WERI-Rb-1 (cell line): Measurements from ENCODE around the gene ATG13.
A peak's percentile ranks its signal among the peaks of the same experiment; 100 is the strongest.

ENCODE experiments used
- DNase-seq: peaks from one replicate; pipeline ENCODE4 v3.0.0-alpha.2; 2020
- H3K27ac ChIP-seq: fragments of 250-450 bp; sonication (Bioruptor Pico); 2 replicates; pipeline ENCODE4 v1.5.1; 2020; ENCODE audit warnings: mild to moderate bottlenecking, moderate library complexity
- H3K27me3 ChIP-seq: fragments of 250-450 bp; sonication (Bioruptor Pico); 2 replicates; pipeline ENCODE4 v1.5.1; 2021; ENCODE audit warnings: mild to moderate bottlenecking, low read depth, moderate library complexity; ENCODE audit not compliant: insufficient read depth, severe bottlenecking
- H3K36me3 ChIP-seq: fragments of 250-450 bp; sonication (Bioruptor Pico); 2 replicates; pipeline ENCODE4 v1.5.1; 2020; ENCODE audit warnings: mild to moderate bottlenecking, moderate library complexity
- H3K4me3 ChIP-seq: 2 replicates; pipeline ENCODE4 v1.5.1; 2011; ENCODE audit warnings: low read depth, mild to moderate bottlenecking, control low read depth, low read length
- H3K9me3 ChIP-seq: fragments of 250-450 bp; sonication (Bioruptor Pico); 2 replicates; pipeline ENCODE4 v1.5.1; 2021; ENCODE audit warnings: mild to moderate bottlenecking, moderate library complexity; ENCODE audit not compliant: severe bottlenecking
- CTCF ChIP-seq: IDR thresholded peaks from 2 replicates; pipeline ENCODE4 v1.5.1; 2011; ENCODE audit warnings: low read depth, mild to moderate bottlenecking, control low read depth, inconsistent platforms, low read length

Gene ATG13

GRCh38 chr11:46684367-46684766 is 67.0 kb downstream of the ATG13 start:
- Histone ChIP-seq H3K36me3 (peaks cover 22% of the 10 kb centered on the region), H3K27me3 (no peaks in the 10 kb centered on the region), H3K9me3 (no peaks in the 10 kb centered on the region), H3K4me3 (no peak overlapping the region), H3K27ac (no peak overlapping the region)
- no peak for DNase-seq
- TF ChIP-seq CTCF, result no peak

- Histone ChIP-seq H3K27me3 (no peaks in the 10 kb centered on the region), H3K36me3 (peaks cover 19% of the 10 kb centered on the region), H3K27ac (no peak overlapping the region), H3K9me3 (no peaks in the 10 kb centered on the region), H3K4me3 (no peak overlapping the region)
- DNase-seq, result no peak
- TF ChIP-seq CTCF, result no peak
Measured at GRCh38 chr11:46686886-46687795, 69.8 kb downstream of the ATG13 start.

- H3K36me3 ChIP-seq, result peaks cover 30% of the 10 kb centered on the region
- no peak for DNase-seq
- no peaks in the 10 kb centered on the region for H3K27me3 ChIP-seq
- no peak overlapping the region for H3K4me3 ChIP-seq
- no peak overlapping the region for H3K27ac ChIP-seq
- TF ChIP-seq CTCF, result no peak
- no peaks in the 10 kb centered on the region for H3K9me3 ChIP-seq
Measured at GRCh38 chr11:46690702-46691101, 73.3 kb downstream of the ATG13 start.

- DNase-seq, result no peak
- Histone ChIP-seq H3K9me3 (no peaks in the 10 kb centered on the region), H3K27me3 (no peaks in the 10 kb centered on the region), H3K4me3 (no peak overlapping the region), H3K27ac (peak overlapping the region; percentile 38), H3K36me3 (peaks cover 18% of the 10 kb centered on the region)
- no peak for TF ChIP-seq CTCF
Measured at GRCh38 chr11:46692450-46692849, 75.1 kb downstream of the ATG13 start.

GRCh38 chr11:46693597-46694012 is 76.3 kb downstream of the ATG13 start:
- TF ChIP-seq CTCF, result no peak
- no peaks in the 10 kb centered on the region for H3K27me3 ChIP-seq
- DNase-seq, result no peak
- H3K9me3 ChIP-seq, result no peaks in the 10 kb centered on the region
- no peak overlapping the region for H3K4me3 ChIP-seq
- H3K27ac ChIP-seq, result no peak overlapping the region
- H3K36me3 ChIP-seq, result peaks cover 11% of the 10 kb centered on the region

- Histone ChIP-seq H3K36me3 (peaks cover 11% of the 10 kb centered on the region), H3K4me3 (no peak overlapping the region)
Measured at GRCh38 chr11:46694072-46694471, 76.7 kb downstream of the ATG13 start.

More at GRCh38 chr11:46694072-46694471, 76.7 kb downstream of the ATG13 start:
- H3K27ac ChIP-seq, result peak overlapping the region; percentile 34
- DNase-seq, result peak; percentile 78
- no peaks in the 10 kb centered on the region for H3K27me3 ChIP-seq
- TF ChIP-seq CTCF, result no peak
- no peaks in the 10 kb centered on the region for H3K9me3 ChIP-seq
